ENCODE data around the gene FTO. TPM values are rescaled to one million over a fixed set of nuclear protein-coding genes. Genes with fewer than 3 reads are reported as not detected.

Gene FTO
- total and polyA plus RNA-seq, 2 donors from 2014 or later: 22.3 to 116 TPM

DNA sequence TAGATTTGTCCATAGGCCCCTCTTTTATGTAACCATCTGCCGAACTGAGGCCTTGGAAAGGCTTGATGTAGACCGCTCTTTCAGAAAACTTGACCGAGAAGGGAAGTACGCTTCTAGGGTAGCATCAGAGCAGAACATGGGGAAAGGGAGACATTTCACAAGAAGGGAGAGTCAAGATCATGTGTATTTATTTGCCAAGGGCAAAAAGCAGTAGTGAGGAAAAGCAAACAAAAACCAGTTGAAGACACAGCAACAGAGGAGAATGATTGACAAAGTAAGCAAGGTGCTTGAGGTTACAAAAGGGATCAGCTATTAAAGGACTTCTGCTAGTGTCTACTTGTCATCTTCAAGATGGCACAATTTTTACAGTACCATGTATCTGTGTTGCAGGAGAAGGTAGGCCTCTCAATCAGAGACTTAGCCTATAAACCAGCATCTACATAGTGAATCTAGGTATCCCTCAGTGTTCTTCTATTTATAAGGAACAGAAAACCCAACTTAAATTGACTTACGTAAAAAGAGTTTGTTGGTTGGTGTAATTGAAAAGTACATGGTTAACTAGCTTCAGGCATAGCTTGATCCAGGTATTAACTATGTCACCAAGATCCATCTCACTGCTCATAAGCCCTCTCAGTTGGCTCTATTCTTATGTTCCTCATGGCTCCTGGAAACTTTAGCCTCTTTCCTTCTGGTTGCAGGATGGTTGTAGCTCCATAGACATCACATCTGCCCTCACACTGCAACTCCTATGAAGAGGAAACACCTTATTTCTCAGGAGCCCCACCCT is 294.3 kb downstream of the FTO start:
- Histone ChIP-seq H3K36me3 (ENCODE audit: control insufficient read depth in 2 of 3, insufficient read depth in 3 of 3, low read length in 3 of 3) (no peaks in the 10 kb centered on the region), H3K4me1 (ENCODE audit: control insufficient read depth in 2 of 3, insufficient read depth in 2 of 3, low read depth in 1 of 3, low read length in 3 of 3) (no peaks in the 10 kb centered on the region), H3K4me3 (ENCODE audit: low read length in 3 of 3) (no peak overlapping the region), H3K27ac (ENCODE audit: low read depth in 2 of 2, low read length in 2 of 2) (no peak overlapping the region), H3K9me3 (ENCODE audit: control insufficient read depth in 2 of 3, insufficient read depth in 1 of 3, low read length in 3 of 3) (no peaks in the 10 kb centered on the region), H3K9ac (ENCODE audit: low read length in 3 of 3) (no peak overlapping the region), H3K27me3 (ENCODE audit: control insufficient read depth, insufficient read depth, low read length) (no peaks in the 10 kb centered on the region)
- no peak for FAIRE-seq
- intact Hi-C loops (cut with DNase I): no loop called here
- no peak for DNase-seq
- TF ChIP-seq, protein P1, sequence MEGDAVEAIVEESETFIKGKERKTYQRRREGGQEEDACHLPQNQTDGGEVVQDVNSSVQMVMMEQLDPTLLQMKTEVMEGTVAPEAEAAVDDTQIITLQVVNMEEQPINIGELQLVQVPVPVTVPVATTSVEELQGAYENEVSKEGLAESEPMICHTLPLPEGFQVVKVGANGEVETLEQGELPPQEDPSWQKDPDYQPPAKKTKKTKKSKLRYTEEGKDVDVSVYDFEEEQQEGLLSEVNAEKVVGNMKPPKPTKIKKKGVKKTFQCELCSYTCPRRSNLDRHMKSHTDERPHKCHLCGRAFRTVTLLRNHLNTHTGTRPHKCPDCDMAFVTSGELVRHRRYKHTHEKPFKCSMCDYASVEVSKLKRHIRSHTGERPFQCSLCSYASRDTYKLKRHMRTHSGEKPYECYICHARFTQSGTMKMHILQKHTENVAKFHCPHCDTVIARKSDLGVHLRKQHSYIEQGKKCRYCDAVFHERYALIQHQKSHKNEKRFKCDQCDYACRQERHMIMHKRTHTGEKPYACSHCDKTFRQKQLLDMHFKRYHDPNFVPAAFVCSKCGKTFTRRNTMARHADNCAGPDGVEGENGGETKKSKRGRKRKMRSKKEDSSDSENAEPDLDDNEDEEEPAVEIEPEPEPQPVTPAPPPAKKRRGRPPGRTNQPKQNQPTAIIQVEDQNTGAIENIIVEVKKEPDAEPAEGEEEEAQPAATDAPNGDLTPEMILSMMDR (IDR thresholded peaks at IDR 0.05; ENCODE audit: borderline replicate concordance, extremely low read depth, insufficient read depth): no peak

GRCh38 chr16:53998966-53999522 is 295.1 kb downstream of the FTO start:
- H3K4me3 ChIP-seq (ENCODE audit: low read length in 3 of 3): no peak overlapping the region
- TF ChIP-seq, protein P1 (IDR thresholded peaks at IDR 0.05; ENCODE audit: borderline replicate concordance, extremely low read depth, insufficient read depth): no peak
- no peaks in the 10 kb centered on the region for H3K9me3 ChIP-seq (ENCODE audit: control insufficient read depth in 2 of 3, insufficient read depth in 1 of 3, low read length in 3 of 3)
- no peaks in the 10 kb centered on the region for H3K36me3 ChIP-seq (ENCODE audit: control insufficient read depth in 2 of 3, insufficient read depth in 3 of 3, low read length in 3 of 3)
- no peak overlapping the region for H3K27ac ChIP-seq (ENCODE audit: low read depth in 2 of 2, low read length in 2 of 2)
- FAIRE-seq: no peak
- H3K27me3 ChIP-seq (ENCODE audit: control insufficient read depth, insufficient read depth, low read length): no peaks in the 10 kb centered on the region
- H3K4me1 ChIP-seq (ENCODE audit: control insufficient read depth in 2 of 3, insufficient read depth in 2 of 3, low read depth in 1 of 3, low read length in 3 of 3): no peaks in the 10 kb centered on the region
- DNase-seq: peak in 3 of 5 donors; percentile 12 to 31 (median 20)
- intact Hi-C loops (cut with DNase I): no loop called here
- no peak overlapping the region for H3K9ac ChIP-seq (ENCODE audit: low read length in 3 of 3)

- TF ChIP-seq, protein P1 (IDR thresholded peaks at IDR 0.05; ENCODE audit: borderline replicate concordance, extremely low read depth, insufficient read depth): no peak
- Histone ChIP-seq H3K9me3 (ENCODE audit: control insufficient read depth in 2 of 3, insufficient read depth in 1 of 3, low read length in 3 of 3) (no peaks in the 10 kb centered on the region), H3K27ac (ENCODE audit: low read depth in 2 of 2, low read length in 2 of 2) (no peak overlapping the region), H3K4me3 (ENCODE audit: low read length in 3 of 3) (no peak overlapping the region), H3K9ac (ENCODE audit: low read length in 3 of 3) (no peak overlapping the region), H3K27me3 (ENCODE audit: control insufficient read depth, insufficient read depth, low read length) (no peaks in the 10 kb centered on the region), H3K36me3 (ENCODE audit: control insufficient read depth in 2 of 3, insufficient read depth in 3 of 3, low read length in 3 of 3) (no peaks in the 10 kb centered on the region), H3K4me1 (ENCODE audit: control insufficient read depth in 2 of 3, insufficient read depth in 2 of 3, low read depth in 1 of 3, low read length in 3 of 3) (no peaks in the 10 kb centered on the region)
- intact Hi-C loops (cut with DNase I): no loop called here
- DNase-seq: no peak
- no peak for FAIRE-seq
Measured at GRCh38 chr16:53999841-54000240, 295.9 kb downstream of the FTO start.

All from kidney (tissue), 14 donors.